Panc1 (cell line): ENCODE results near the gene KAZN.

Experiments used
- POLR2AphosphoS5 ChIP-seq: IDR thresholded peaks from 2 replicates; pipeline ENCODE4 v1.6.1; 2012; ENCODE audit warnings: mild to moderate bottlenecking, low read depth, low read length, moderate library complexity
- SIN3A ChIP-seq: IDR thresholded peaks from 2 replicates; pipeline ENCODE4 v1.6.1; 2012; ENCODE audit warnings: low read depth, mild to moderate bottlenecking, low read length, moderate library complexity, borderline replicate concordance; ENCODE audit not compliant: insufficient read depth
- TCF7L2 ChIP-seq: IDR thresholded peaks from 2 replicates; pipeline ENCODE4 v1.6.1; 2011; ENCODE audit warnings: mild to moderate bottlenecking, low read depth, low read length, inconsistent platforms
- TF ChIP-seq, protein P1 (sequence below): fragments of 450-650 bp; IDR thresholded peaks from 2 replicates; pipeline ENCODE4 v1.5.1; 2017; ENCODE audit warnings: mild to moderate bottlenecking
- TF ChIP-seq, protein P2 (sequence below), 2 experiments: IDR thresholded peaks; 2 replicates each; pipeline ENCODE4 v1.6.1; 2011 to 2012; ENCODE audit warnings: low read depth in 2 of 2, control low read depth in 1 of 2, low read length in 1 of 2, mild to moderate bottlenecking in 1 of 2, moderate library complexity in 1 of 2; ENCODE audit not compliant: insufficient read depth in 1 of 2

- TF ChIP-seq, protein P1, sequence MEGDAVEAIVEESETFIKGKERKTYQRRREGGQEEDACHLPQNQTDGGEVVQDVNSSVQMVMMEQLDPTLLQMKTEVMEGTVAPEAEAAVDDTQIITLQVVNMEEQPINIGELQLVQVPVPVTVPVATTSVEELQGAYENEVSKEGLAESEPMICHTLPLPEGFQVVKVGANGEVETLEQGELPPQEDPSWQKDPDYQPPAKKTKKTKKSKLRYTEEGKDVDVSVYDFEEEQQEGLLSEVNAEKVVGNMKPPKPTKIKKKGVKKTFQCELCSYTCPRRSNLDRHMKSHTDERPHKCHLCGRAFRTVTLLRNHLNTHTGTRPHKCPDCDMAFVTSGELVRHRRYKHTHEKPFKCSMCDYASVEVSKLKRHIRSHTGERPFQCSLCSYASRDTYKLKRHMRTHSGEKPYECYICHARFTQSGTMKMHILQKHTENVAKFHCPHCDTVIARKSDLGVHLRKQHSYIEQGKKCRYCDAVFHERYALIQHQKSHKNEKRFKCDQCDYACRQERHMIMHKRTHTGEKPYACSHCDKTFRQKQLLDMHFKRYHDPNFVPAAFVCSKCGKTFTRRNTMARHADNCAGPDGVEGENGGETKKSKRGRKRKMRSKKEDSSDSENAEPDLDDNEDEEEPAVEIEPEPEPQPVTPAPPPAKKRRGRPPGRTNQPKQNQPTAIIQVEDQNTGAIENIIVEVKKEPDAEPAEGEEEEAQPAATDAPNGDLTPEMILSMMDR, result no peak
- TF ChIP-seq TCF7L2 (no peak), SIN3A (no peak), POLR2AphosphoS5 (no peak)
- TF ChIP-seq, protein P2, sequence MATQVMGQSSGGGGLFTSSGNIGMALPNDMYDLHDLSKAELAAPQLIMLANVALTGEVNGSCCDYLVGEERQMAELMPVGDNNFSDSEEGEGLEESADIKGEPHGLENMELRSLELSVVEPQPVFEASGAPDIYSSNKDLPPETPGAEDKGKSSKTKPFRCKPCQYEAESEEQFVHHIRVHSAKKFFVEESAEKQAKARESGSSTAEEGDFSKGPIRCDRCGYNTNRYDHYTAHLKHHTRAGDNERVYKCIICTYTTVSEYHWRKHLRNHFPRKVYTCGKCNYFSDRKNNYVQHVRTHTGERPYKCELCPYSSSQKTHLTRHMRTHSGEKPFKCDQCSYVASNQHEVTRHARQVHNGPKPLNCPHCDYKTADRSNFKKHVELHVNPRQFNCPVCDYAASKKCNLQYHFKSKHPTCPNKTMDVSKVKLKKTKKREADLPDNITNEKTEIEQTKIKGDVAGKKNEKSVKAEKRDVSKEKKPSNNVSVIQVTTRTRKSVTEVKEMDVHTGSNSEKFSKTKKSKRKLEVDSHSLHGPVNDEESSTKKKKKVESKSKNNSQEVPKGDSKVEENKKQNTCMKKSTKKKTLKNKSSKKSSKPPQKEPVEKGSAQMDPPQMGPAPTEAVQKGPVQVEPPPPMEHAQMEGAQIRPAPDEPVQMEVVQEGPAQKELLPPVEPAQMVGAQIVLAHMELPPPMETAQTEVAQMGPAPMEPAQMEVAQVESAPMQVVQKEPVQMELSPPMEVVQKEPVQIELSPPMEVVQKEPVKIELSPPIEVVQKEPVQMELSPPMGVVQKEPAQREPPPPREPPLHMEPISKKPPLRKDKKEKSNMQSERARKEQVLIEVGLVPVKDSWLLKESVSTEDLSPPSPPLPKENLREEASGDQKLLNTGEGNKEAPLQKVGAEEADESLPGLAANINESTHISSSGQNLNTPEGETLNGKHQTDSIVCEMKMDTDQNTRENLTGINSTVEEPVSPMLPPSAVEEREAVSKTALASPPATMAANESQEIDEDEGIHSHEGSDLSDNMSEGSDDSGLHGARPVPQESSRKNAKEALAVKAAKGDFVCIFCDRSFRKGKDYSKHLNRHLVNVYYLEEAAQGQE (IDR thresholded peaks at IDR 0.05; ENCODE audit: insufficient read depth in 1 of 2, low read depth in 2 of 2, low read length in 1 of 2), result no peak
Observed at GRCh38 chr1:15017120-15017519, 418.6 kb downstream of the KAZN start.
